Uterus (tissue), 2 donors: ENCODE results near the gene BDKRB2.

ENCODE experiments used
- POLR2A ChIP-seq, 2 donors: fragments of 450-650 bp; IDR thresholded peaks; one replicate each; pipeline ENCODE4 v1.6.1; 2016; ENCODE audit warnings: antibody characterized with exemption in 2 of 2, mild to moderate bottlenecking in 1 of 2, moderate library complexity in 1 of 2
- TF ChIP-seq, protein P1 (sequence below), 4 experiments: fragments of 200-600 bp in 2 of 4; fragments of 450-650 bp in 2 of 4; sonication (generic) in 2 of 4; IDR thresholded peaks; one replicate each; pipeline ENCODE4 v1.5.1; 2016 to 2019; ENCODE audit warnings: antibody characterized with exemption in 4 of 4, mild to moderate bottlenecking in 2 of 4, moderate library complexity in 1 of 4

DNA sequence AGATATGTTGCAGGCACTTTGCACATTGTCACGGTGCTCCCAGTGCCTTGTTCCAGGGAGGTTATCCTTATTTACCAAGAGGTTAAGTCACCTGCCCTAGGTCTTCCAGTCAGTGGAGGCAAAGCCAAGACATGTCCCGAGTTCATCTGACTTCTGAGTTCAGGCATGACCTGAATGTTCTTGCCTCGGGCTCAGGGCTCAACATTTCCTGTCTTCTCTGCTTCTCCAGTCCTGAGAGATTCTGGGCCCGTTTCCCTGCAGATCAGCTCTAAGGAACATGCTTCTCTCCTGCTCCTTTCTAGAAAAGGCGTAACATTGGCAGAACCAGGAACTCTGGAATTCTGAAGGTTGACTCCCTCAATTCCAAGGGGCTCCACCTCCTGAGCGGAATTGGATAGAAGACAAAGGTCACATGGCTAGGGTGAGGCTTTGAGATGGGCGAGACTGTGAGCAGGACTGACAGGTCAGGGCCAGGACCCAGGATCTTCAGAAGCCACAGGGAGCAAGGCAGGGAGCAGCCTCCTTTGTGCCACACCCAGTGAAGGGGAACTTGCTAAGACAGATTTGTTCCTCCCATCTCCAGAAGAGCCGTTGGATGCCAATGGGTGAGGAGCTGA lies 19.9 kb downstream of the BDKRB2 start:
- TF ChIP-seq, protein P1, sequence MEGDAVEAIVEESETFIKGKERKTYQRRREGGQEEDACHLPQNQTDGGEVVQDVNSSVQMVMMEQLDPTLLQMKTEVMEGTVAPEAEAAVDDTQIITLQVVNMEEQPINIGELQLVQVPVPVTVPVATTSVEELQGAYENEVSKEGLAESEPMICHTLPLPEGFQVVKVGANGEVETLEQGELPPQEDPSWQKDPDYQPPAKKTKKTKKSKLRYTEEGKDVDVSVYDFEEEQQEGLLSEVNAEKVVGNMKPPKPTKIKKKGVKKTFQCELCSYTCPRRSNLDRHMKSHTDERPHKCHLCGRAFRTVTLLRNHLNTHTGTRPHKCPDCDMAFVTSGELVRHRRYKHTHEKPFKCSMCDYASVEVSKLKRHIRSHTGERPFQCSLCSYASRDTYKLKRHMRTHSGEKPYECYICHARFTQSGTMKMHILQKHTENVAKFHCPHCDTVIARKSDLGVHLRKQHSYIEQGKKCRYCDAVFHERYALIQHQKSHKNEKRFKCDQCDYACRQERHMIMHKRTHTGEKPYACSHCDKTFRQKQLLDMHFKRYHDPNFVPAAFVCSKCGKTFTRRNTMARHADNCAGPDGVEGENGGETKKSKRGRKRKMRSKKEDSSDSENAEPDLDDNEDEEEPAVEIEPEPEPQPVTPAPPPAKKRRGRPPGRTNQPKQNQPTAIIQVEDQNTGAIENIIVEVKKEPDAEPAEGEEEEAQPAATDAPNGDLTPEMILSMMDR (IDR thresholded peaks at IDR 0.05) = no peak
- no peak for TF ChIP-seq POLR2A (IDR thresholded peaks at IDR 0.05)
